A673 (cell line): ENCODE measurements around the gene ANK3.

Experiments
- CTCF ChIP-seq: fragments of 300-800, 200-600 bp; sonication (generic); conservative IDR thresholded peaks from 2 replicates; pipeline ENCODE4 v1.5.1; 2017; ENCODE audit warnings: low read depth, mild to moderate bottlenecking, antibody characterized with exemption, low read length, moderate library complexity, mixed read lengths
- EZH2 ChIP-seq: fragments of 200-600 bp; sonication (generic); IDR thresholded peaks from 2 replicates; pipeline ENCODE4 v1.6.1; 2017; ENCODE audit warnings: borderline replicate concordance, low read depth, mild to moderate bottlenecking, mixed read lengths, antibody characterized with exemption, low read length; ENCODE audit not compliant: poor library complexity, severe bottlenecking

- TF ChIP-seq CTCF (no peak), EZH2 (no peak)
Observed at GRCh38 chr10:60334991-60335390, 54.7 kb downstream of the ANK3 start.
